ENCODE measurements around the gene TSEN2.
"Not testable (repeated sequence)": the region's sequence is repeated elsewhere in the genome, so short reads cannot be mapped to it uniquely, and the experiment has no call there.

TSEN2 gene

DNA sequence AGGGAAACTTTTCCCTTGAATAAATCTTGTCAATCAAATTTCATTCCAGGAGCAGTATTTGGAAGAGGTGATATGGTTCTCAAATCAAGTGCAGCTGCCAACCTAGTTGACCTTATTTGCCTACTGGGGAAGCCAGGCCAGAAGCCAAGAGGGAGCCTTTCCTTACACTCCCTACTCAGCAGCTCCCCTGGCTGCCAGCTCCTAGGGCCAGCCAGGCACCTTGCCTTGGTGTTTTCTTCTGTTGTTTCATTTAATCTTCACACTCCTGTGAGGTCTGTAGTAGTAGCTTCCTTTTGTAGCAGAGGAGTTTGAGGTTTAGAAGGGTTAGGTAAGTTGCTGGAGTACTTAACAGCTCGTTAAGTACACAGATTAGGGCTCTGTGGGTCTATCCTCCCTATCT is 38.4 kb downstream of the TSEN2 start:
- H3K27ac ChIP-seq: no peak overlapping the region
- H3K4me3 ChIP-seq: no peak overlapping the region
- no peak for DNase-seq (ENCODE audit: low spot score)
- TF ChIP-seq, protein P1, sequence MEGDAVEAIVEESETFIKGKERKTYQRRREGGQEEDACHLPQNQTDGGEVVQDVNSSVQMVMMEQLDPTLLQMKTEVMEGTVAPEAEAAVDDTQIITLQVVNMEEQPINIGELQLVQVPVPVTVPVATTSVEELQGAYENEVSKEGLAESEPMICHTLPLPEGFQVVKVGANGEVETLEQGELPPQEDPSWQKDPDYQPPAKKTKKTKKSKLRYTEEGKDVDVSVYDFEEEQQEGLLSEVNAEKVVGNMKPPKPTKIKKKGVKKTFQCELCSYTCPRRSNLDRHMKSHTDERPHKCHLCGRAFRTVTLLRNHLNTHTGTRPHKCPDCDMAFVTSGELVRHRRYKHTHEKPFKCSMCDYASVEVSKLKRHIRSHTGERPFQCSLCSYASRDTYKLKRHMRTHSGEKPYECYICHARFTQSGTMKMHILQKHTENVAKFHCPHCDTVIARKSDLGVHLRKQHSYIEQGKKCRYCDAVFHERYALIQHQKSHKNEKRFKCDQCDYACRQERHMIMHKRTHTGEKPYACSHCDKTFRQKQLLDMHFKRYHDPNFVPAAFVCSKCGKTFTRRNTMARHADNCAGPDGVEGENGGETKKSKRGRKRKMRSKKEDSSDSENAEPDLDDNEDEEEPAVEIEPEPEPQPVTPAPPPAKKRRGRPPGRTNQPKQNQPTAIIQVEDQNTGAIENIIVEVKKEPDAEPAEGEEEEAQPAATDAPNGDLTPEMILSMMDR (IDR thresholded peaks at IDR 0.05): no peak

DNA sequence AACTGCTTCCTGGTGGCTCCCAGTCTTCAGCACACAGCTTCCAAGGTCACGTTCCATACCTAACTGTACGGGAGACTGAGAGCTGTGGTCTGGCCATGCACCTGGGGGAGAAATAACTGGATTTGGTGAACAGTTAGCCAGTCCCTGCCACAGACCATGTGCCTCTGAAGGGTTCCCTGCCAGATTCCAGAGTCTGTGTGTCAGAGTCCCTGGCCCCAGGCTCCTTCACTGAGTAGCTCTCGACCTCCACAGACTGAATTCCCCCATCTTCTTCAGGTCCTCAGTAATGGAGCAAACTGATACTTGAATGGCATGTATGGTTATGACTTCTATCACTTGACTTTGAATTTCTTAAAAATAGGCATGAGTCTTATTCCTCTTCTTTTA is 43.5 kb downstream of the TSEN2 start:
- DNase-seq (ENCODE audit: low spot score): no peak
- Histone ChIP-seq H3K27ac (no peak overlapping the region), H3K4me3 (no peak overlapping the region)
- TF ChIP-seq, protein P1 (IDR thresholded peaks at IDR 0.05): no peak

DNA sequence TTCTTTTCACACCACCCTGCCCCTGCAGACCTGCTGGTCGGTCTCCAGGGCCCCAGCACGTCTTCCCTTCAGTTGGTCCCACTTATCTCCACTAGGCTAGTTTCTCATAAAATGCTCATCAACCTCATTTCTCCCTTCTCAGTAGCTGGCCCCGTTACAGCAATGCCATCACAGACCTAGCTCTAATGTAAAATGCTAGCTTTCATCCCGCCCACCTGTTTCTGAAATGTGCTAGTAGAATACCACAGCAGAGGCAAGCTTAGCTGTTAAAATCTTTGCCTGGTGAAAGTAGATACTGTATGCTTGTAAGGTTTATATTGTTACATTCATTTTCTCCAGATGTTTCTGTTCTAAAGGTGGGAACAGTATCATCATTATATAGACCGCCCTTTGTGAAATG is 47.9 kb downstream of the TSEN2 start:
- no peak for DNase-seq (ENCODE audit: low spot score)
- Histone ChIP-seq H3K4me3 (no peak overlapping the region), H3K27ac (no peak overlapping the region)
- TF ChIP-seq, protein P1 (IDR thresholded peaks at IDR 0.05): no peak

DNA sequence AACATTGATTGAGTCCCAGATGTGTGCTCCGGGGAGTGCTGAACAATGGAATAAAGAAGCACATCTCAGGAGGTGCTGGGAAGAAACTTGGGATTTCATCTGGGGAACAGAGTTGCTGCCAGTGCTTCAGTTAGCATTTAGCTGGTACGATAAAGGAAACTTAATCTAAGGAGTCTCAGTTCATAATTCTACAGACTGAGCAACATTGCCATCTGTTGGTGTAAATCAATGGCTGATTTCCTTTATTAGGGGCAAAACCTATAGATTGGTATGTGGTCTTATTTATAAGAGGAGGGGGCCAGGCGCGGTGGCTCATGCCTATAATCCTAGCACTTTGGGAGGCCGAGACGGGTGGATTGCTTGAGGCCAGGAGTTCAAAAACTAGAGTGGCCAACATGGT is 52.1 kb downstream of the TSEN2 start:
- no peak overlapping the region for H3K27ac ChIP-seq
- no peak for DNase-seq (ENCODE audit: low spot score)
- no peak overlapping the region for H3K4me3 ChIP-seq
- TF ChIP-seq, protein P1 (IDR thresholded peaks at IDR 0.05): no peak

DNA sequence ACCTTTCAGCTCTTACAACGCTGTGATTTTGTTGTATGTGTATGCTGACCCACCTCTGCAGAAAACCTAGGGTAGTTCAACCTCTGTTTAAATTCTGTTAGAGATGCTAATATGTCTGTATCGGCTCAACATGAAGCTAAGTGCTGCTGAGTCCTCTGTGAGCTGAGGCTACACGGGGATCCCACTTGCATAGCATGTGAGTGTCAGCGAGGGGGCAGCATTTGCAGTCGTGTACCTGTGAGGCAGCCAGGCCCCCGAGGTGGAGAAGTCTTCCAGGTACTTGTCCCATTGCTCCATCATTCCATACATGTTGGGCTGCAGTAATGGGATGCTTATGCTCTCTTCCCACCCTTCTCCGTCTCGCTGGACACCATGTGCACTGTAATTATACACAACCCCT is 57.3 kb downstream of the TSEN2 start:
- TF ChIP-seq, protein P1 (IDR thresholded peaks at IDR 0.05): no peak
- Histone ChIP-seq H3K27ac (no peak overlapping the region), H3K4me3 (no peak overlapping the region)
- no peak for DNase-seq (ENCODE audit: low spot score)

DNA sequence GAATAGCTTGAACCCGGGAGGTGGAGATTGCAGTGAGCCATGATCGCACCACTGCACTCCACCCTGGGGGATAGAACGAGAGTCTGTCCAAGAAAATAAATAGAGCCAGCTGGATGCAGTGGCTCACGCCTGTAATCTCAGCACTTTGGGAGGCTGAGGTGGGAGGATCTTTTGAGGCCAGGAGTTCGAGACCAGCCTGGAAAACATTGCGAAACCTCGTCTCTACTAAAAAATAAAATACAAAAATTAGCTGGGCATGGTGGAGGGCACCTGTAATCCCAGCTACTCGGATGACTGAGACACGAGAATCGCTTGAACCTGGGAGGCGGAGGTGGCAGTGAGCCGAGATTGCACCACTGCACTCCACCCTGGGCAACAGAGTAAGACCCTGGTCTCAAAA is 59.2 kb downstream of the TSEN2 start:
- H3K4me3 ChIP-seq; DNase-seq (ENCODE audit: low spot score); H3K27ac ChIP-seq: not testable (repeated sequence)

DNA sequence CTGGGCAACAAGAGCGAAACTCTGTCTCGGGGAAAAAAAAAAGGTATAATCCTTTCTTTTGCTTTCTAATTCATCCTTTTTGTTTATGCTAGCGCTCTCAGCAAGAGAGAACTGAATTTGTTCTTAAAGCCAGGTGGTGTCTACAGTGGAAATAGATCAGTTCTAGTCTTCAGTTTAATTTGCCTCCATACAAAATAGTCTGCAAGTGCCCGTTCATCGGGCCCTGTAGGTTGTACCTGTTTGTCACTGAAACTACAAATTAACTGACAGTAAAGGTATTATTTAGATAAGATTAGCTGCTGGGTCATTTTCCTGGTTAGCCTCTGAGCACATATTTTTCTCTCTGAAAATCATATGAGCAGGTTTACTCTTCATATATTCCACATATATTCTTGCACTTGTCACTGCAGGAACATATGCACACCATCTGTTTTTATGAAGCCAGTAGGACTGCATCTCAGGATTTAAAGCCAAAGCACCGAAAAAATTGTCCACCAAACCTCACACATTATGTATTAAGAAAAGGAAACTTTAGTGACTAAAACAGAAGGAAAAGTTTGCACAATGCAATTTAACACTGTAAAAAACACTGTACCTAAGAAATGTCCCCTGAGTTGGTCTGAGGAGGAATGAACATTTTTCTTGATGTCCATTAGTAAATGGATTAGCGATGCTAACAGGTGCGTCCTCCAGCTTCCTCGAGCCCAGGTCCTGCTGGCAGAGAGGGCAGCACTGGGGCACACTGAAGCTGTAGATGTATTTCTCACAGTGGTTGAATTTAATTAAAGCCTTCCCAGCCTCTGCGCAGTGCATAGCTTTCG is 60.6 kb downstream of the TSEN2 start:
- TF ChIP-seq, protein P1 (IDR thresholded peaks at IDR 0.05): no peak
- Histone ChIP-seq H3K27ac (no peak overlapping the region), H3K4me3 (no peak overlapping the region)
- no peak for DNase-seq (ENCODE audit: low spot score)

Data from coronary artery (tissue), 2 donors.